Ovary (tissue), 9 donors: ENCODE data around the gene STOM. TPM values are rescaled to one million over a fixed set of nuclear protein-coding genes. Genes with fewer than 3 reads are reported as not detected.

Experiments used
- DNase-seq, 5 donors: peaks; one replicate each; pipeline ENCODE4 v3.0.0-alpha.2; 2019 to 2020
- H3K27ac ChIP-seq, 2 donors: fragments of 200-600 bp; one replicate each; pipeline versions ENCODE4 v1.5.1 to v1.8.0; 2019 to 2022
- H3K27me3 ChIP-seq: fragments of 200-600 bp; one replicate; pipeline ENCODE4 v1.8.0; 2022
- H3K36me3 ChIP-seq: fragments of 200-600 bp; sonication (generic); one replicate; pipeline ENCODE4 v1.5.1; 2019
- H3K4me1 ChIP-seq: one replicate; pipeline ENCODE4 v1.8.1; 2013; ENCODE audit warnings: mild to moderate bottlenecking, moderate library complexity; ENCODE audit not compliant: insufficient read depth
- H3K4me3 ChIP-seq: fragments of 200-600 bp; sonication (generic); one replicate; pipeline ENCODE4 v1.5.1; 2017
- H3K9me3 ChIP-seq, 2 donors: fragments of 200-600 bp in 1 of 2; sonication (generic) in 1 of 2; one replicate each; pipeline versions ENCODE4 v1.5.1 to v1.8.1; 2013 to 2019; ENCODE audit warnings: mild to moderate bottlenecking in 1 of 2, moderate library complexity in 1 of 2
- CTCF ChIP-seq, 3 donors: fragments of 450-650 bp in 2 of 3; fragments of 200-600 bp in 1 of 3; IDR thresholded peaks; one replicate each; pipeline versions ENCODE4 v1.5.1 to v1.8.0; 2016 to 2022; ENCODE audit warnings: antibody characterized with exemption in 3 of 3, mild to moderate bottlenecking in 1 of 3
- EP300 ChIP-seq: sonication (generic); formaldehyde crosslinking; IDR thresholded peaks from one replicate; pipeline ENCODE4 v1.6.1; 2017; ENCODE audit warnings: antibody characterized with exemption
- POLR2A ChIP-seq: fragments of 450-650 bp; IDR thresholded peaks from one replicate; pipeline ENCODE4 v1.6.1; 2017; ENCODE audit warnings: antibody characterized with exemption, mild to moderate bottlenecking, moderate library complexity
- WGBS, 3 donors: extraction: QIAGEN DNeasy Blood & Tissue Kit in 1 of 3; methylation state at CpG; one replicate each; pipeline versions ENCODE4 v1.1.5 to v1.1.7; 2013 to 2017; 5-methylcytosine and 5-hydroxymethylcytosine counted together
- intact Hi-C, 4 donors: fragments of 100-400 bp; cut with DNase I; formaldehyde crosslinking; loops; one replicate each; pipeline versions ENCODE4 v1.11.0 to v1.15.1; 2022 to 2023
- polyA plus RNA-seq, 2 donors: library from polyadenylated mRNA; stranded (reverse); fragments of 200-250 nt in 1 of 2; fragments of 350-450 nt in 1 of 2; fragmentation: Illumina TruSeq in 1 of 2; extraction: RNeasy Lipid Tissue Mini Kit (QIAGEN cat#74804) in 1 of 2; gene quantifications; one replicate each; pipeline ENCODE4 v1.2.3, GENCODE V29; 2013 to 2014
- total RNA-seq, 7 donors: library from RNA; depleted of rRNA in 2 of 7; stranded (reverse); fragments of >200 nt in 2 of 7; fragmentation: NEBNext Ultra II Directional in 3 of 7; extraction: Animal tissue kit (Norgen Biotek cat#: 25700) in 3 of 7; gene quantifications; one replicate each; pipeline versions ENCODE4 v1.1.0 to v1.2.4, GENCODE V29; 2016 to 2023
- donor health status: DM: no; HTN: no; CAD: no; lungs with moderate emphysema.
- donor health status: DM: no; HTN: no; CAD: no.
- donor health status: Bipolar disorder and iron deficiency.
- donor health status: DM: yes; HTN: yes; CAD: no.
- donor health status: DM: no; HTN: no; CAD: no.
- donor health status: DM: yes; HTN: yes; CAD: no.

Gene STOM
- total and polyA plus RNA-seq, 9 donors: 73.1 to 205 (median 164) TPM

GRCh38 chr9:121331992-121332685, 37.9 kb downstream of the STOM start:
- intact Hi-C loops: no loop called here
- Histone ChIP-seq H3K4me1 (peaks cover 6% of the 10 kb centered on the region), H3K4me3 (no peak overlapping the region), H3K27me3 (no peaks in the 10 kb centered on the region), H3K36me3 (no peaks in the 10 kb centered on the region), H3K9me3 (no peaks in the 10 kb centered on the region), H3K27ac (peak overlapping the region in 1 of 2 donors; percentile 2)
- DNase-seq: no peak
- 62 to 79% (median 65%) methylated on average over 14 of the region's 14 CpGs for WGBS, 3 donors
- TF ChIP-seq POLR2A (no peak), EP300 (no peak), CTCF (IDR thresholded peaks at IDR 0.05) (peak in 1 of 3 donors; percentile 49)

- intact Hi-C loops: no loop called here
- Histone ChIP-seq H3K36me3 (no peaks in the 10 kb centered on the region), H3K9me3 (no peaks in the 10 kb centered on the region), H3K4me3 (no peak overlapping the region), H3K27me3 (no peaks in the 10 kb centered on the region), H3K4me1 (peaks cover 6% of the 10 kb centered on the region), H3K27ac (peak overlapping the region in 1 of 2 donors; percentile 2)
- 79 to 83% (median 80%) methylated on average over 3 of the region's 3 CpGs for WGBS, 3 donors
- TF ChIP-seq EP300: no peak
- TF ChIP-seq POLR2A: no peak
- TF ChIP-seq CTCF (IDR thresholded peaks at IDR 0.05): no peak
- no peak for DNase-seq
These were observed 38.5 kb downstream of the STOM start for GRCh38 chr9:121331549-121331948.

- Histone ChIP-seq H3K4me1 (peaks cover 12% of the 10 kb centered on the region), H3K9me3 (no peaks in the 10 kb centered on the region), H3K27me3 (no peaks in the 10 kb centered on the region), H3K36me3 (no peaks in the 10 kb centered on the region), H3K4me3 (no peak overlapping the region), H3K27ac (no peak overlapping the region)
- intact Hi-C loops: loop anchor here in 1 of 4 donors (10.0 kb wide), 2 partner anchors 46 to 114 kb away; partner anchors contain the start of gene STOM
- 71 to 80% (median 74%) methylated on average over 16 of the region's 16 CpGs for WGBS, 3 donors
- no peak for DNase-seq
- TF ChIP-seq EP300 (no peak), POLR2A (no peak), CTCF (IDR thresholded peaks at IDR 0.05) (no peak)
These were observed 41.0 kb downstream of the STOM start for GRCh38 chr9:121328876-121329681.

GRCh38 chr9:121328476-121328875, 41.6 kb downstream of the STOM start:
- H3K27me3 ChIP-seq: no peaks in the 10 kb centered on the region
- H3K27ac ChIP-seq: no peak overlapping the region
- no peaks in the 10 kb centered on the region for H3K36me3 ChIP-seq
- no peaks in the 10 kb centered on the region for H3K9me3 ChIP-seq
- TF ChIP-seq POLR2A (no peak), EP300 (no peak), CTCF (IDR thresholded peaks at IDR 0.05) (no peak)
- WGBS, 3 donors: 74 to 81% (median 80%) methylated on average over 8 of the region's 8 CpGs
- peaks cover 12% of the 10 kb centered on the region for H3K4me1 ChIP-seq
- H3K4me3 ChIP-seq: no peak overlapping the region
- intact Hi-C loops: loop anchor here in 1 of 4 donors (10.0 kb wide), 2 partner anchors 46 to 114 kb away; partner anchors contain the start of gene STOM
- DNase-seq: no peak
